Measurements from ENCODE around the gene AHDC1. TPM values are rescaled to one million over a fixed set of nuclear protein-coding genes. Genes with fewer than 3 reads are reported as not detected.

Gene AHDC1
- polyA plus RNA-seq, 1 donor (not counting 4 experiments of a cell fraction or from before 2014, with no cell fraction given), result 4.2 TPM

DNA sequence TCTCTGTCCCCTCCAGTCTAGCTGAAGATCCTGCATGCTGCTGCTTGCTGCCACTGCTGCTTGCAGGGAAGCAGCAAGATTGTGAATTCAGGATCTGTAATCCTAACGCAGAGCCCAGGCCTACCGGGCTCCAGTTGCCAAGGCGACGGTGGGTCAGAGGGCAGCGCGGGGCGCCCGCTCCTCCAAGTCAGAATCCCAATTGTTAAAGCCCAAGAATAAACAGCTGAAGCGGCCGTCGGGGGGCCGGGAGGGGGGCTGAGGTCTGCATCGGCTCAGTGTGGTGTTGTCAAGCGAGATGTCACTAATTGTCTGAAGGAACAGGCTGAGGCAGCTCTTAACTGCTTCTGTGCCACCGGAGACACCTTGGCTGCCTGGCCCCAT is 36.8 kb downstream of the AHDC1 start:
- no peak overlapping the region for H3K4me2 ChIP-seq (ENCODE audit: control insufficient read depth, extremely low read depth, insufficient read depth, low read depth, low read length)
- TF ChIP-seq, protein P1, sequence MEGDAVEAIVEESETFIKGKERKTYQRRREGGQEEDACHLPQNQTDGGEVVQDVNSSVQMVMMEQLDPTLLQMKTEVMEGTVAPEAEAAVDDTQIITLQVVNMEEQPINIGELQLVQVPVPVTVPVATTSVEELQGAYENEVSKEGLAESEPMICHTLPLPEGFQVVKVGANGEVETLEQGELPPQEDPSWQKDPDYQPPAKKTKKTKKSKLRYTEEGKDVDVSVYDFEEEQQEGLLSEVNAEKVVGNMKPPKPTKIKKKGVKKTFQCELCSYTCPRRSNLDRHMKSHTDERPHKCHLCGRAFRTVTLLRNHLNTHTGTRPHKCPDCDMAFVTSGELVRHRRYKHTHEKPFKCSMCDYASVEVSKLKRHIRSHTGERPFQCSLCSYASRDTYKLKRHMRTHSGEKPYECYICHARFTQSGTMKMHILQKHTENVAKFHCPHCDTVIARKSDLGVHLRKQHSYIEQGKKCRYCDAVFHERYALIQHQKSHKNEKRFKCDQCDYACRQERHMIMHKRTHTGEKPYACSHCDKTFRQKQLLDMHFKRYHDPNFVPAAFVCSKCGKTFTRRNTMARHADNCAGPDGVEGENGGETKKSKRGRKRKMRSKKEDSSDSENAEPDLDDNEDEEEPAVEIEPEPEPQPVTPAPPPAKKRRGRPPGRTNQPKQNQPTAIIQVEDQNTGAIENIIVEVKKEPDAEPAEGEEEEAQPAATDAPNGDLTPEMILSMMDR (optimal IDR thresholded peaks at IDR 0.05 in 1 of 3, IDR thresholded peaks at IDR 0.05 in 1 of 3, conservative IDR thresholded peaks at IDR 0.05 in 1 of 3; ENCODE audit: extremely low read depth in 1 of 3, insufficient read depth in 2 of 3, low read length in 3 of 3), result no peak
- no peak for TF ChIP-seq EZH2 (IDR thresholded peaks at IDR 0.05; ENCODE audit: low read length)
- H3K4me1 ChIP-seq (ENCODE audit: control insufficient read depth, extremely low read depth, insufficient read depth, low read length), result peaks cover 43% of the 10 kb centered on the region
- H3K9me1 ChIP-seq (ENCODE audit: control insufficient read depth, extremely low read depth, insufficient read depth, low read length), result no peaks in the 10 kb centered on the region
- no peak overlapping the region for H2AFZ ChIP-seq (ENCODE audit: control insufficient read depth, low read length)
- no peaks in the 10 kb centered on the region for H4K20me1 ChIP-seq (ENCODE audit: control insufficient read depth, extremely low read depth, insufficient read depth, low read length)
- no peak overlapping the region for H3K9ac ChIP-seq (ENCODE audit: control insufficient read depth, extremely low read depth, insufficient read depth, low read length)
- DNase-seq (ENCODE audit: low read depth, low spot score), result no peak
- FAIRE-seq, result no peak
- dilution Hi-C loops (cut with MboI; ENCODE audit: extremely low pct_ligation_motif_present, low sequenced_read_pairs), result no loop called here
- H3K4me3 ChIP-seq (ENCODE audit: control insufficient read depth in 2 of 3, extremely low read depth in 1 of 3, insufficient read depth in 2 of 3, low read depth in 1 of 3, low read length in 3 of 3), result no peak overlapping the region
- peaks cover 3 to 8% of the 10 kb centered on the region in 2 experiments for H3K36me3 ChIP-seq (ENCODE audit: control insufficient read depth in 2 of 2, extremely low read depth in 1 of 2, insufficient read depth in 2 of 2, low read length in 2 of 2)
- H3K79me2 ChIP-seq (ENCODE audit: control insufficient read depth, insufficient read depth, low read length), result peaks cover 39% of the 10 kb centered on the region
- no peaks in the 10 kb centered on the region for H3K9me3 ChIP-seq (ENCODE audit: control insufficient read depth, low read depth, low read length)
- no peaks in the 10 kb centered on the region for H3K27me3 ChIP-seq (ENCODE audit: control insufficient read depth, extremely low read depth, insufficient read depth, low read length)
- no peak overlapping the region for H3K27ac ChIP-seq (ENCODE audit: control insufficient read depth, insufficient read depth, low read length)

DNA sequence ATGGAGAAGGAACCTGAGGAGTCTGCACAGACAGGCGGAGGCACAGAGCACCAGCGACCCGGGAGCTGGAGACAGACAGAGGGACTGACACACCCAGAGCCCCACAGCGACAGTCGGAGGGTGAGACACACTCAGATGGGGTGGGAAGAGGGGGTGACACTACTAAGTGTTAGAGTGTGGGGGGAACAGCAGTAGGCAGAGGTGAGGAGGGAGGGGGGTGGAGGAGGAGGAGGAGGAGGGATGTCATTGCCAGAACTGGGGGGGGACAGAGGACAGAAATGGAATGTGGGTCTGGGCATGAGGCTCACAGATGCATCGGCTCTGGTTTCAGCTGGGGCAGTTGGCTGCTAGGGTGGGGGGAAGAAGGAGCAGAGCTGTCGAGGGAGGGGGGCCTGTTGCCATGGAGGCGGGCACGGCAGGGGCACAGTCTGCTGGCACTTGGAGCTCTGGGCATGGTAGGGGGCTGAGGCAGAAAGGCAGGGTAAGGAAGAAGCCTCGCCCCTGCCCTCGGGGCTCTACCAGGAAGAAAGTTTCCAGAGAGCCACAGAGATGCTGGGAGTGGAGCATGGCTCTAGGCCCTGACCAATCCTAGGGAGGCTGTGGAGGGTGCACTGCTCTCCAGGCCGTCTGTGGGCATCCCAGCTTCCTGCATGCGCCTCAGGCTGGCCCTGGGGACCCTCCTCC is 37.3 kb downstream of the AHDC1 start:
- dilution Hi-C loops (cut with MboI; ENCODE audit: extremely low pct_ligation_motif_present, low sequenced_read_pairs), result no loop called here
- Histone ChIP-seq H2AFZ (ENCODE audit: control insufficient read depth, low read length) (no peak overlapping the region), H3K4me1 (ENCODE audit: control insufficient read depth, extremely low read depth, insufficient read depth, low read length) (peaks cover 39% of the 10 kb centered on the region), H3K9ac (ENCODE audit: control insufficient read depth, extremely low read depth, insufficient read depth, low read length) (no peak overlapping the region), H3K79me2 (ENCODE audit: control insufficient read depth, insufficient read depth, low read length) (peaks cover 41% of the 10 kb centered on the region), H3K27ac (ENCODE audit: control insufficient read depth, insufficient read depth, low read length) (no peak overlapping the region), H3K27me3 (ENCODE audit: control insufficient read depth, extremely low read depth, insufficient read depth, low read length) (no peaks in the 10 kb centered on the region), H3K4me2 (ENCODE audit: control insufficient read depth, extremely low read depth, insufficient read depth, low read depth, low read length) (no peak overlapping the region), H3K4me3 (ENCODE audit: control insufficient read depth in 2 of 3, extremely low read depth in 1 of 3, insufficient read depth in 2 of 3, low read depth in 1 of 3, low read length in 3 of 3) (no peak overlapping the region), H3K9me3 (ENCODE audit: control insufficient read depth, low read depth, low read length) (no peaks in the 10 kb centered on the region), H3K9me1 (ENCODE audit: control insufficient read depth, extremely low read depth, insufficient read depth, low read length) (no peaks in the 10 kb centered on the region), H3K36me3 (ENCODE audit: control insufficient read depth in 2 of 2, extremely low read depth in 1 of 2, insufficient read depth in 2 of 2, low read length in 2 of 2) (peaks cover 3 to 8% of the 10 kb centered on the region in 2 experiments), H4K20me1 (ENCODE audit: control insufficient read depth, extremely low read depth, insufficient read depth, low read length) (no peaks in the 10 kb centered on the region)
- no peak for TF ChIP-seq EZH2 (IDR thresholded peaks at IDR 0.05; ENCODE audit: low read length)
- TF ChIP-seq, protein P1 (optimal IDR thresholded peaks at IDR 0.05 in 1 of 3, IDR thresholded peaks at IDR 0.05 in 1 of 3, conservative IDR thresholded peaks at IDR 0.05 in 1 of 3; ENCODE audit: extremely low read depth in 1 of 3, insufficient read depth in 2 of 3, low read length in 3 of 3), result no peak
- DNase-seq (ENCODE audit: low read depth, low spot score), result no peak
- no peak for FAIRE-seq
